Tibial nerve (tissue), 4 donors: ENCODE results near the gene SNED1.

Source experiments
- EP300 ChIP-seq, 2 donors: sonication (generic); formaldehyde crosslinking; IDR thresholded peaks; one replicate each; pipeline ENCODE4 v1.6.1; 2017; ENCODE audit warnings: antibody characterized with exemption in 2 of 2, mild to moderate bottlenecking in 1 of 2
- POLR2A ChIP-seq, 2 donors: fragments of 450-650 bp; IDR thresholded peaks; one replicate each; pipeline ENCODE4 v1.6.1; 2017; ENCODE audit warnings: antibody characterized with exemption in 2 of 2, mild to moderate bottlenecking in 2 of 2, moderate library complexity in 2 of 2
- TF ChIP-seq, protein P1 (sequence below), 5 experiments: fragments of 200-600 bp in 3 of 5; fragments of 450-650 bp in 2 of 5; sonication (generic) in 3 of 5; IDR thresholded peaks; one replicate each; pipeline ENCODE4 v1.5.1; 2016 to 2019; ENCODE audit warnings: antibody characterized with exemption in 5 of 5, mild to moderate bottlenecking in 3 of 5, moderate library complexity in 2 of 5

DNA sequence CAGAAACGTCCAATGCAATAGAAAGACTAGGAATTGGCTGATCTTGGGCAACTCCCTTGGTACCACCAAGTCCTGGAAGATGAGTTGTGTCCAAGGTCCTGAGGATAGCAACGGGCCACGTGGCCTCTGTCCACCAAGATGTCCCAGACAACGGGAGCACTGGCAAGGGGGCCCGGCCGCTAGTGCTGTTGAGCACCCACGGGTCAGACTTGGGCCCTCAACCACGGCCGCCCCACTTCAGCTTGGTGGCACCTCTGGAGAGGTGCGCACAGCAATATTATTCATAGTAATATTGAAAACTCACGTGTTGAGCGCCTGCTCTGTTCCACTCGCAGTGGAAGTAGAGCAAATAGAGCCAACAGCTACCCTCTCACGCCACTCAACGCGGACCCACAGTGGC is 131.9 kb downstream of the SNED1 start:
- TF ChIP-seq POLR2A (IDR thresholded peaks at IDR 0.05) (no peak), EP300 (IDR thresholded peaks at IDR 0.05) (no peak)
- TF ChIP-seq, protein P1, sequence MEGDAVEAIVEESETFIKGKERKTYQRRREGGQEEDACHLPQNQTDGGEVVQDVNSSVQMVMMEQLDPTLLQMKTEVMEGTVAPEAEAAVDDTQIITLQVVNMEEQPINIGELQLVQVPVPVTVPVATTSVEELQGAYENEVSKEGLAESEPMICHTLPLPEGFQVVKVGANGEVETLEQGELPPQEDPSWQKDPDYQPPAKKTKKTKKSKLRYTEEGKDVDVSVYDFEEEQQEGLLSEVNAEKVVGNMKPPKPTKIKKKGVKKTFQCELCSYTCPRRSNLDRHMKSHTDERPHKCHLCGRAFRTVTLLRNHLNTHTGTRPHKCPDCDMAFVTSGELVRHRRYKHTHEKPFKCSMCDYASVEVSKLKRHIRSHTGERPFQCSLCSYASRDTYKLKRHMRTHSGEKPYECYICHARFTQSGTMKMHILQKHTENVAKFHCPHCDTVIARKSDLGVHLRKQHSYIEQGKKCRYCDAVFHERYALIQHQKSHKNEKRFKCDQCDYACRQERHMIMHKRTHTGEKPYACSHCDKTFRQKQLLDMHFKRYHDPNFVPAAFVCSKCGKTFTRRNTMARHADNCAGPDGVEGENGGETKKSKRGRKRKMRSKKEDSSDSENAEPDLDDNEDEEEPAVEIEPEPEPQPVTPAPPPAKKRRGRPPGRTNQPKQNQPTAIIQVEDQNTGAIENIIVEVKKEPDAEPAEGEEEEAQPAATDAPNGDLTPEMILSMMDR (IDR thresholded peaks at IDR 0.05), result no peak
